Right lobe of liver (tissue), 6 donors: ENCODE data around the gene SPAG17. TPM values are rescaled to one million over a fixed set of nuclear protein-coding genes. Genes with fewer than 3 reads are reported as not detected.

Source experiments
- ATAC-seq, 4 donors: fragments of 200-7000 bp; cut with Tn5 transposase; one replicate each; pipeline ENCODE4 v1.9.1; 2020; ENCODE audit warnings: mild to moderate bottlenecking in 4 of 4, moderate library complexity in 4 of 4
- DNase-seq, 3 donors: peaks; one replicate each; pipeline ENCODE4 v3.0.0-alpha.2; 2020
- H3K27ac ChIP-seq, 3 donors: fragments of 200-600 bp; one replicate each; pipeline ENCODE4 v1.8.0; 2022
- H3K27me3 ChIP-seq, 2 donors: fragments of 200-600 bp; one replicate each; pipeline ENCODE4 v1.8.0; 2022
- H3K36me3 ChIP-seq, 4 donors: fragments of 200-600 bp; sonication (generic) in 1 of 4; one replicate each; pipeline versions ENCODE4 v1.5.1 to v1.8.0; 2017 to 2022; ENCODE audit warnings: control low read depth in 1 of 4
- H3K4me1 ChIP-seq, 4 donors: fragments of 200-600 bp; sonication (generic) in 1 of 4; one replicate each; pipeline versions ENCODE4 v1.5.1 to v1.8.0; 2017 to 2022; ENCODE audit warnings: control low read depth in 1 of 4
- H3K4me3 ChIP-seq, 3 donors: fragments of 200-600 bp; one replicate each; pipeline ENCODE4 v1.8.0; 2022
- H3K9me3 ChIP-seq, 4 donors: fragments of 200-600 bp; sonication (generic) in 1 of 4; one replicate each; pipeline versions ENCODE4 v1.5.1 to v1.8.0; 2017 to 2022; ENCODE audit warnings: control low read depth in 1 of 4
- CTCF ChIP-seq, 4 donors: fragments of 200-600 bp in 3 of 4; fragments of 450-650 bp in 1 of 4; IDR thresholded peaks; one replicate each; pipeline versions ENCODE4 v1.5.1 to v1.8.0; 2016 to 2022; ENCODE audit warnings: antibody characterized with exemption in 4 of 4, mild to moderate bottlenecking in 2 of 4
- POLR2A ChIP-seq: fragments of 450-650 bp; IDR thresholded peaks from one replicate; pipeline ENCODE4 v1.6.1; 2017; ENCODE audit warnings: antibody characterized with exemption, mild to moderate bottlenecking
- WGBS: methylation state at CpG from one replicate; pipeline ENCODE4 v1.1.6; 2018; ENCODE audit warnings: low coverage, low lambda C conversion rate; ENCODE audit not compliant: insufficient coverage; ENCODE audit errors: missing lambda C conversion rate; 5-methylcytosine and 5-hydroxymethylcytosine counted together
- intact Hi-C, 2 donors: fragments of 100-400 bp; cut with DNase I; formaldehyde crosslinking; loops; one replicate each; pipeline versions ENCODE4 v1.11.2 to v1.14.1; 2022
- total RNA-seq, 6 experiments: library from RNA; depleted of rRNA in 2 of 6; stranded (reverse); fragments of >200 nt in 2 of 6; fragmentation: NEBNext Ultra II Directional in 3 of 6; extraction: Animal tissue kit (Norgen Biotek cat#: 25700) in 3 of 6; gene quantifications; one replicate each; pipeline versions ENCODE4 v1.1.0 to v1.2.4, GENCODE V29; 2016 to 2023
- donor health status: DM: no; HTN: yes; CAD: no.
- donor health status: DM: no; HTN: no; CAD: no.
- donor health status: DM: no; HTN: no; CAD: no.
- donor health status: DM: no; HTN: yes; CAD: no.
- donor health status: DM: no; HTN: yes; CAD: no.

The SPAG17 gene
- total RNA-seq, 6 experiments from 2014 or later = 0.18 TPM; not detected in 5

GRCh38 chr1:118201524-118201923, 16.5 kb upstream of the SPAG17 start:
- no peaks in the 10 kb centered on the region for H3K4me1 ChIP-seq
- 40% methylated on average over 3 of the region's 3 CpGs for WGBS
- no peak for ATAC-seq
- intact Hi-C loops = no loop called here
- H3K9me3 ChIP-seq = no peaks in the 10 kb centered on the region
- TF ChIP-seq POLR2A (no peak), CTCF (IDR thresholded peaks at IDR 0.05) (no peak)
- no peaks in the 10 kb centered on the region for H3K36me3 ChIP-seq
- H3K27me3 ChIP-seq = no peaks in the 10 kb centered on the region
- DNase-seq = no peak
- no peak overlapping the region for H3K4me3 ChIP-seq
- no peak overlapping the region for H3K27ac ChIP-seq

- DNase-seq (no peak), ATAC-seq (no peak)
- 50% methylated on average over 1 of the region's 1 CpG for WGBS
- H3K27me3 ChIP-seq = no peaks in the 10 kb centered on the region
- no peaks in the 10 kb centered on the region for H3K36me3 ChIP-seq
- H3K27ac ChIP-seq = no peak overlapping the region
- intact Hi-C loops = no loop called here
- TF ChIP-seq POLR2A = no peak
- H3K4me1 ChIP-seq = no peaks in the 10 kb centered on the region
- H3K4me3 ChIP-seq = no peak overlapping the region
- no peaks in the 10 kb centered on the region for H3K9me3 ChIP-seq
These were observed 15.8 kb upstream of the SPAG17 start for GRCh38 chr1:118200836-118201235.

DNA sequence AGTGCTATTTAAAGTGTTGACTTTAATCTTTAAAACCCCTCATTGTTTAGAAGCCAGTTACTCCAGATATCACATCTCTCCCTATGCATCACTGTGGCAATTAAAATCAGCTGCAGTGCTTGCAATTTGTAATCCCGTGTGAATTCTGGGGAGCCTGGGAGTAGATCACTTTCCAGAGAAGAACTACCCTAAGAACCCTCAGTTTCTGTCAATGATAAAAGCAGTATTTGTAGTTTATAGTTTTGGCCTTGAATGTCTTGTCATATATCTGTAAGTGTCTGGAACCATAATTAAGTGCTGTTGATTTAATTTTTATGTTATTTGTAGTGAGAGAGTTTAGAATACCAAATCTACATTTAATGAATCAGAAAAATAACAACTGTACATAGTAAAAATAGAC, 5.5 kb upstream of the SPAG17 start:
- no peak for TF ChIP-seq CTCF (IDR thresholded peaks at IDR 0.05)
- TF ChIP-seq POLR2A = no peak
- DNase-seq = no peak
- Histone ChIP-seq H3K36me3 (no peaks in the 10 kb centered on the region), H3K4me3 (no peak overlapping the region), H3K4me1 (peaks cover 0 to 1% (median 0%) of the 10 kb centered on the region in 4 donors), H3K27me3 (no peaks in the 10 kb centered on the region), H3K9me3 (no peaks in the 10 kb centered on the region), H3K27ac (no peak overlapping the region)
- no peak for ATAC-seq
- WGBS = 25% methylated on average over 1 of the region's 1 CpG
- intact Hi-C loops = no loop called here

DNA sequence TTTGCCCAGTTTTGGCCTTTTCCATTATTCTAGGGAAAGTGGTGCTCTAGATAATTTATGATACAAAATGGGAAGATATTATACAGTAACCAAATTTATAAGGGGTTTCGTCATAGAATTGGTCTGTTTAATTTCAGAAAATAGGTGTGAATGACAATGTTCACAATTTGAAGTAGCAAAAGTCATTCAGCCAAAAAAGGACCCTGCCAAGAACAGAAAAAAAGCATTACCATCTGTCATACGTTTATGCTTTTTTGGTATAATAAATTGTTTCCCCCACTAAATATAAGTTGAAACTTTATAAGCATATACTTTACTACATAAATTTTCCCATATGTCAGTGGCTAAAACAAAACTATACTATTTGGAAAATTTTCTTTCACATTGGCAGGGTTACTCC, 4.5 kb upstream of the SPAG17 start:
- Histone ChIP-seq H3K4me1 (peaks cover 0 to 5% (median 0%) of the 10 kb centered on the region in 4 donors), H3K27me3 (no peaks in the 10 kb centered on the region), H3K27ac (no peak overlapping the region), H3K9me3 (no peaks in the 10 kb centered on the region), H3K36me3 (no peaks in the 10 kb centered on the region), H3K4me3 (no peak overlapping the region)
- 56% methylated on average over 2 of the region's 2 CpGs for WGBS
- intact Hi-C loops = no loop called here
- TF ChIP-seq CTCF (IDR thresholded peaks at IDR 0.05) = no peak
- TF ChIP-seq POLR2A = no peak
- ATAC-seq (no peak), DNase-seq (no peak)

DNA sequence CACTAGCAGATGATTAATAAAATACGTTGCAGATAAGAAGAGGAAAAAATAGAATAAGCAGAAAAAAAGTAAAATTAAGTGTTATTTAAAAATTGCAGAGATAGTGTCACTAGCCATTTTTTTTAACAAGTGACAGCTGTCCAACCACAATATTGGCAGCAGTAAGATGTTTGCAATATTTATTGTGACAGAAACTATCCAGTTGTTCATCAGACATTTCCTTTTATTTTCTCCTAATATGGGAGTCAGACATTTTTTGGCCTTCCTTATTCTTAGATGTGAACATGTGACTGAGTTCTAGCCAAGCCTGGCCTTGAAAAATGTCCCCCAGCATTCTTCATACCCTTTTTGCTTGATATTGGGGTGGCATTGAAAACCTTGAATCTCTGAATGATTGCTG, 3.4 kb upstream of the SPAG17 start:
- Histone ChIP-seq H3K4me3 (no peak overlapping the region), H3K36me3 (no peaks in the 10 kb centered on the region), H3K27me3 (no peaks in the 10 kb centered on the region), H3K9me3 (no peaks in the 10 kb centered on the region), H3K27ac (no peak overlapping the region), H3K4me1 (peaks cover 0 to 5% (median 0%) of the 10 kb centered on the region in 4 donors)
- intact Hi-C loops = no loop called here
- WGBS = 40% methylated on average over 1 of the region's 1 CpG
- ATAC-seq (no peak), DNase-seq (no peak)
- no peak for TF ChIP-seq POLR2A
- TF ChIP-seq CTCF (IDR thresholded peaks at IDR 0.05) = no peak
